Trophoblast cell (in vitro differentiated cells and primary cell): ENCODE data around the gene LDLRAP1.

Source experiments
- DNase-seq, 2 donors: peaks; one replicate each; pipeline ENCODE4 v3.0.0-alpha.2; 2016
- H2AFZ ChIP-seq: 2 replicates; pipeline ENCODE4 v1.6.1; 2013; ENCODE audit warnings: low read length, moderate library complexity, mild to moderate bottlenecking; ENCODE audit not compliant: insufficient read depth, poor library complexity
- H2AK5ac ChIP-seq: 2 replicates; pipeline ENCODE4 v1.6.1; 2013; ENCODE audit warnings: mild to moderate bottlenecking, low read length
- H2BK120ac ChIP-seq: 2 replicates; pipeline ENCODE4 v1.6.1; 2013; ENCODE audit warnings: low read length, mild to moderate bottlenecking, moderate library complexity; ENCODE audit not compliant: insufficient read depth, poor library complexity
- H2BK12ac ChIP-seq: 2 replicates; pipeline ENCODE4 v1.6.1; 2013; ENCODE audit warnings: mild to moderate bottlenecking, low read length, moderate library complexity
- H2BK5ac ChIP-seq: 2 replicates; pipeline ENCODE4 v1.6.1; 2013; ENCODE audit warnings: low read length, low read depth, moderate library complexity, mild to moderate bottlenecking; ENCODE audit not compliant: poor library complexity
- H3K14ac ChIP-seq: 2 replicates; pipeline ENCODE4 v1.6.1; 2013; ENCODE audit warnings: mild to moderate bottlenecking, low read length
- H3K18ac ChIP-seq: 2 replicates; pipeline ENCODE4 v1.6.1; 2013; ENCODE audit warnings: mild to moderate bottlenecking, low read length
- H3K23ac ChIP-seq: 2 replicates; pipeline ENCODE4 v1.6.1; 2013; ENCODE audit warnings: low read length
- H3K27ac ChIP-seq: 2 replicates; pipeline ENCODE4 v1.5.1; 2013; ENCODE audit warnings: low read depth, mild to moderate bottlenecking, inconsistent platforms, low read length, moderate library complexity
- H3K27me3 ChIP-seq: 2 replicates; pipeline ENCODE4 v1.6.1; 2013; ENCODE audit warnings: inconsistent platforms, mild to moderate bottlenecking, low read length, moderate library complexity; ENCODE audit not compliant: insufficient read depth
- H3K36me3 ChIP-seq, 2 experiments: 1 replicate in 1 of 2; 2 replicates in 1 of 2; pipeline ENCODE4 v1.6.1; 2013; ENCODE audit warnings: low read length in 2 of 2, mild to moderate bottlenecking in 2 of 2, moderate library complexity in 1 of 2; ENCODE audit not compliant: insufficient read depth in 2 of 2, control insufficient read depth in 1 of 2
- H3K4ac ChIP-seq: 2 replicates; pipeline ENCODE4 v1.6.1; 2013; ENCODE audit warnings: low read depth, mild to moderate bottlenecking, low read length, moderate library complexity
- H3K4me1 ChIP-seq, 2 experiments: 1 replicate in 1 of 2; 2 replicates in 1 of 2; pipeline ENCODE4 v1.6.1; 2013; ENCODE audit warnings: low read length in 2 of 2, mild to moderate bottlenecking in 2 of 2, moderate library complexity in 1 of 2; ENCODE audit not compliant: insufficient read depth in 2 of 2, control insufficient read depth in 1 of 2
- H3K4me2 ChIP-seq: 2 replicates; pipeline ENCODE4 v1.6.1; 2013; ENCODE audit warnings: inconsistent platforms, mild to moderate bottlenecking, low read length, moderate library complexity
- H3K4me3 ChIP-seq: 2 replicates; pipeline ENCODE4 v1.5.1; 2013; ENCODE audit warnings: mild to moderate bottlenecking, low read depth, low read length, inconsistent platforms
- H3K79me1 ChIP-seq: one replicate; pipeline ENCODE4 v1.6.1; 2013; ENCODE audit warnings: low read length
- H3K79me2 ChIP-seq: 2 replicates; pipeline ENCODE4 v1.6.1; 2013; ENCODE audit warnings: low read length, mild to moderate bottlenecking; ENCODE audit not compliant: control insufficient read depth, insufficient read depth, poor library complexity
- H3K9ac ChIP-seq: 2 replicates; pipeline ENCODE4 v1.6.1; 2013; ENCODE audit warnings: mild to moderate bottlenecking, low read length
- H3K9me3 ChIP-seq: 2 replicates; pipeline ENCODE4 v1.6.1; 2013; ENCODE audit warnings: low read depth, mild to moderate bottlenecking, control low read depth, inconsistent platforms, low read length; ENCODE audit not compliant: insufficient read depth
- H4K12ac ChIP-seq: 2 replicates; pipeline ENCODE4 v1.6.1; 2013; ENCODE audit warnings: low read depth, mild to moderate bottlenecking, low read length, moderate library complexity
- H4K8ac ChIP-seq: 2 replicates; pipeline ENCODE4 v1.6.1; 2013; ENCODE audit warnings: low read depth, mild to moderate bottlenecking, low read length, moderate library complexity
- H4K91ac ChIP-seq: one replicate; pipeline ENCODE4 v1.6.1; 2013; ENCODE audit warnings: low read depth, mild to moderate bottlenecking, low read length, moderate library complexity
- WGBS: extraction: QIAGEN DNeasy Blood & Tissue Kit; methylation state at CpG from one replicate; pipeline ENCODE4 v1.1.7; 2013; ENCODE audit warnings: missing lambda C conversion rate; ENCODE audit not compliant: insufficient read length, insufficient coverage; ENCODE audit errors: extremely low coverage; 5-methylcytosine and 5-hydroxymethylcytosine counted together

The LDLRAP1 gene

DNA sequence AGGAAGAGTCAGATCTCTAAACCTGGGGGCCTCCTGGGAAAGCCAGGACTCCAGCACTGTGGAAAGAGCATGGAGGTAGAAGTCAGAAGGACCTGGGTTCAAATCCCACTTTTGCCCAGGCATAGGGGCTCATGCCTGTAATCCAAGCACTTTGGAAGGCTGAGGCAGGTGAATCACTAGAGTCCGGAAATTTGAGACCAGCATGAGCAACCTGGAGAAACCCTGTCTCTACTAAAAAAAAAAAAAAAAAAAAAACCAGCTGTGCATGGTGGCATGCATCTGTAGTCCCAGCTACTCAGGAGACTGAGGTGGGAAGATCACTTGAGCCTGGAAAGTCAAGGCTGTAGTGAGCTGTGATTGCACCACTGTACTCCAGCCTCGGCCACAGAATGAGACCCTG, 31.8 kb downstream of the LDLRAP1 start:
- Histone ChIP-seq H3K27me3 (no peaks in the 10 kb centered on the region), H3K79me2 (no peaks in the 10 kb centered on the region), H3K18ac (no peak overlapping the region), H2BK5ac (no peak overlapping the region), H3K14ac (no peak overlapping the region), H3K27ac (no peak overlapping the region), H3K4me3 (no peak overlapping the region), H3K4me1 (peaks cover 5% of the 10 kb centered on the region in 2 experiments), H2BK12ac (no peak overlapping the region), H3K79me1 (peaks cover 2% of the 10 kb centered on the region), H2AFZ (no peak overlapping the region), H3K36me3 (no peaks in the 10 kb centered on the region), H4K91ac (no peak overlapping the region), H3K4ac (no peak overlapping the region), H3K4me2 (no peak overlapping the region), H4K12ac (no peak overlapping the region), H2AK5ac (no peak overlapping the region), H3K9ac (no peak overlapping the region), H4K8ac (no peak overlapping the region), H3K9me3 (no peaks in the 10 kb centered on the region), H3K23ac (no peak overlapping the region), H2BK120ac (no peak overlapping the region)
- DNase-seq, result no peak
- no CpG with 5 or more reads among the region's 2 CpGs for WGBS

DNA sequence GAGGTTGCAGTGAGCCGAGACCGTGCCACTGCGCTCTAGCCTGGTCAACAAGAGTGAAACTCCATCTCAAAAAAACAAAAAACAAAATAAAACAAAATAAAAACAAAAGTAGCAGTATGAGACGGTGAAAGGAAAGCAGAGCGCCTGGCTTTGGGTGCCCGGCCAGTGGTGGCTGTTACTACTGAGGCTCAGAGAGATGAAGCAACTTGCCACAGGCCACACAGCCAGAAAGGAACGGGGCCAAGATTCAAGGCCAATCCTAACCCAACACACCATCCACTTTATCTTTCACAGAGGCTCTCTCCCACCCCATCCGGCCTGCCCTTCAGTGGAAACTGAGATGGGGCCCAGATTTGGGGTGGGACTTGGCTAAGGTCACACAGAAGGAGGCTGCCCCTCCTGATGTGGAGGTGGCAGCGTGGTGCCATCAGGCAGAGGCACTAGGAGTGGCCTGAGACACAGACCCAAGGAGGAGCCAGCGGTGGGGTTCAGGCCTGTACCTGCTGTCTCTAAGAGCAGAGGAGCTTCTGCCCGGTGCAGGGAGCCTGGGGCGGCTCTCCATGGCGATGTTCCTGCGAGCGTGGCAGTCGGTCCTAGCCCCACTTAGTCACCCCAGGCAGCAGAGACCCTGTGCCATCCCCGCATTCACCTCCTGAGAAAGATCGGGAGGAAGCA, 33.2 kb downstream of the LDLRAP1 start:
- no peak overlapping the region for H3K4ac ChIP-seq
- no peak for DNase-seq
- no peak overlapping the region for H3K9ac ChIP-seq
- peaks cover 5% of the 10 kb centered on the region in 2 experiments for H3K4me1 ChIP-seq
- H3K14ac ChIP-seq, result no peak overlapping the region
- H4K91ac ChIP-seq, result no peak overlapping the region
- no peak overlapping the region for H2AK5ac ChIP-seq
- H2BK12ac ChIP-seq, result no peak overlapping the region
- H2BK5ac ChIP-seq, result no peak overlapping the region
- H2BK120ac ChIP-seq, result no peak overlapping the region
- no peak overlapping the region for H3K18ac ChIP-seq
- no peak overlapping the region for H4K12ac ChIP-seq
- no peak overlapping the region for H3K27ac ChIP-seq
- WGBS, result no CpG with 5 or more reads among the region's 18 CpGs
- H3K4me2 ChIP-seq, result no peak overlapping the region
- H3K79me2 ChIP-seq, result no peaks in the 10 kb centered on the region
- no peak overlapping the region for H3K4me3 ChIP-seq
- no peak overlapping the region for H2AFZ ChIP-seq
- no peaks in the 10 kb centered on the region for H3K27me3 ChIP-seq
- H4K8ac ChIP-seq, result no peak overlapping the region
- no peaks in the 10 kb centered on the region for H3K9me3 ChIP-seq
- H3K36me3 ChIP-seq, result no peaks in the 10 kb centered on the region
- peaks cover 2% of the 10 kb centered on the region for H3K79me1 ChIP-seq
- H3K23ac ChIP-seq, result no peak overlapping the region

DNA sequence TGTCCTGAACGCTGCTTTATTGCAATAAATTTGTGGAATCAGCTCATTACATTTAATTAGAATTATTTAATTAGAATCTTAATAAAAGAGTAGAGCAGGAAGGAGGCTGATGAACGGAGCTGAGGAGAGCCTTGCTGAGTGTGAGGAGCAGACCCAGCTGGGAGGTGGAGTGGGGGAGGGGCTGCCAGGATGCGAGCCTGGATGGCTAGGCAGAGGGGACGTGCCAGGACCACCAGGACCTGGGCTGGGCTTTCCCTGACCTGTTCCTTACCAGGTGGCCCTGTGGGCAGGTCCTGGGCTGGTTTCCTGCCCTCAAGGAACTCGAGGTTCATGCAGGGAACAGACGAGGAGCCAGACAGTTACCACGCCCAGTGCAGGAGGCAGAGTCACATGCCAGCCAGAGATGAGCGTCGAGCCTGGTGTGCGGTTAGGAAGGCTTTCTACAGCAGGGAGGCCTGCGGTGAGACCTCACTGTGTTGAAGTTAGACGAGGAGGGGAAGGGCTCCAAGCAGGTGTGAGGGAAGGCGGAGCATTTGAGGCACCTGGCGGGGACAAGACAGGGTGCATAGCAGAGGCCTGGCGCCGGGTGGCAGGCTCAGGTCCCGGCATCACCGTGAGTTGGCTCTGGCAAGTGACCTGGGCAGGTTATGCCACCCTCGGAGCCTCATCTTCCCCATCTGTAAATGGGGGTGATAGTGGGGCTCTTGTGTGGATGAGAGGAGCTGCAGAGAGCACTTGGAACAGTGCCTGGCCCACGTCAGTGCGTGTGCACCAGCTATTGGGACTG, 33.9 kb downstream of the LDLRAP1 start:
- H3K27me3 ChIP-seq, result no peaks in the 10 kb centered on the region
- no peak overlapping the region for H4K91ac ChIP-seq
- H3K9ac ChIP-seq, result no peak overlapping the region
- H3K27ac ChIP-seq, result no peak overlapping the region
- H3K4me1 ChIP-seq, result peaks cover 5% of the 10 kb centered on the region in 2 experiments
- no peak overlapping the region for H2AFZ ChIP-seq
- H3K14ac ChIP-seq, result no peak overlapping the region
- H4K8ac ChIP-seq, result no peak overlapping the region
- peaks cover 2% of the 10 kb centered on the region for H3K79me1 ChIP-seq
- H3K18ac ChIP-seq, result no peak overlapping the region
- no peak overlapping the region for H2BK12ac ChIP-seq
- H3K9me3 ChIP-seq, result no peaks in the 10 kb centered on the region
- H3K36me3 ChIP-seq, result no peaks in the 10 kb centered on the region
- no peak overlapping the region for H2AK5ac ChIP-seq
- no peak overlapping the region for H3K4me3 ChIP-seq
- no peak overlapping the region for H3K4me2 ChIP-seq
- no peaks in the 10 kb centered on the region for H3K79me2 ChIP-seq
- no CpG with 5 or more reads among the region's 21 CpGs for WGBS
- H2BK120ac ChIP-seq, result no peak overlapping the region
- DNase-seq, result no peak
- no peak overlapping the region for H3K4ac ChIP-seq
- no peak overlapping the region for H4K12ac ChIP-seq
- H3K23ac ChIP-seq, result no peak overlapping the region
- H2BK5ac ChIP-seq, result no peak overlapping the region

DNA sequence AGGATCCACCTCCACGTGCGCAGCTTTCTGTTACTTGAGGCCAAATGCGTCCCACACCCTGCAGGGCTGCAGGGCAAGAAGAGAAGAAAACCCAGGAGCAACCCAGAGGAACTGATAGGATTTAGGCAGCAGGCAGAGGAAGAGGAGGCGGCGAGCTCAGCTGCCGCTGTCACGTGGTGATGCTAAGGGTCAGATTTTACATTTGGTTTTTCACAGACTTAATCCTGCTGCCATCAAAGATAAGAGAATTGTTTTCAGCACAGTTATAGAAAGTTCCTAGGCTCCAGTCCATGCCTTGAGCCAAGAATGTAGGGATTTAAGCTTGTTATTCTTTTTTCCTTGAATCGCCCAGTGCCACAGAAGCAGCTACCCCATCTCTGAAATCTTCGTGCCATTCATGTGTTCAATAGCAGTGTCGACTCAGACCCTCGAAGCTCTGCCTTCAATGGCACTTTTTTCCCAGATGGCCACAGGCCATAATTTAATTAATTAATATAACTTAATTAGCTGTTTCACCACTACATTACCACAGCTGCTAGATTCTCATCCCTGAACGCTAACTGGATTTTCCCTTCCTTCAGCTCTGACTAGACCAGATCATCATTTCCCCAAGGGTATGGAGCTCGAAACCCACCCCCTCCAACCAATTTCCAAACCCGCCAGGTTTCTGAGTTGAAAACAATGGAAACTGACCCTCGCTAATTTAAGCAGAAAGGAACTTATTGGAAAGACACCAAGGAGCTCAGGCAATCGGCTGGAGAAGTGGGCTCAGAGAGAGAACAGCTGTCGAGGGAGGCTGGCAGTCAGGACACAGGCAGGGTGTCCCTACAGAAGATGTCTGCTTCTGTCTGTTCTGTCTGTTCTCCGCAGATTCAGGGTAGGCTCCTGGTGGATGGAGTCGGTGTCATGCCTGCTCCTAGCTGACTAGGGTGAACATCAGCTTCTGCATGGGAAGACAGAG, 36.2 kb downstream of the LDLRAP1 start:
- Histone ChIP-seq H2BK120ac (no peak overlapping the region), H3K4me2 (no peak overlapping the region), H3K9me3 (no peaks in the 10 kb centered on the region), H3K36me3 (no peaks in the 10 kb centered on the region), H4K12ac (no peak overlapping the region), H3K27ac (no peak overlapping the region), H3K14ac (no peak overlapping the region), H2AFZ (no peak overlapping the region), H3K4me3 (no peak overlapping the region), H3K79me1 (no peaks in the 10 kb centered on the region), H3K4me1 (no peaks in the 10 kb centered on the region), H3K4ac (no peak overlapping the region), H3K79me2 (no peaks in the 10 kb centered on the region), H4K91ac (no peak overlapping the region), H3K27me3 (no peaks in the 10 kb centered on the region), H2BK5ac (no peak overlapping the region), H3K9ac (no peak overlapping the region), H2AK5ac (no peak overlapping the region), H3K23ac (no peak overlapping the region), H3K18ac (no peak overlapping the region), H4K8ac (no peak overlapping the region), H2BK12ac (no peak overlapping the region)
- DNase-seq, result no peak
- no CpG with 5 or more reads among the region's 19 CpGs for WGBS
